ENCODE data around the gene SLC22A31. TPM values are rescaled to one million over a fixed set of nuclear protein-coding genes. Genes with fewer than 3 reads are reported as not detected.

SLC22A31 gene
- total and polyA plus RNA-seq, 10 donors = 0.98 to 8.3 (median 4.6) TPM

DNA sequence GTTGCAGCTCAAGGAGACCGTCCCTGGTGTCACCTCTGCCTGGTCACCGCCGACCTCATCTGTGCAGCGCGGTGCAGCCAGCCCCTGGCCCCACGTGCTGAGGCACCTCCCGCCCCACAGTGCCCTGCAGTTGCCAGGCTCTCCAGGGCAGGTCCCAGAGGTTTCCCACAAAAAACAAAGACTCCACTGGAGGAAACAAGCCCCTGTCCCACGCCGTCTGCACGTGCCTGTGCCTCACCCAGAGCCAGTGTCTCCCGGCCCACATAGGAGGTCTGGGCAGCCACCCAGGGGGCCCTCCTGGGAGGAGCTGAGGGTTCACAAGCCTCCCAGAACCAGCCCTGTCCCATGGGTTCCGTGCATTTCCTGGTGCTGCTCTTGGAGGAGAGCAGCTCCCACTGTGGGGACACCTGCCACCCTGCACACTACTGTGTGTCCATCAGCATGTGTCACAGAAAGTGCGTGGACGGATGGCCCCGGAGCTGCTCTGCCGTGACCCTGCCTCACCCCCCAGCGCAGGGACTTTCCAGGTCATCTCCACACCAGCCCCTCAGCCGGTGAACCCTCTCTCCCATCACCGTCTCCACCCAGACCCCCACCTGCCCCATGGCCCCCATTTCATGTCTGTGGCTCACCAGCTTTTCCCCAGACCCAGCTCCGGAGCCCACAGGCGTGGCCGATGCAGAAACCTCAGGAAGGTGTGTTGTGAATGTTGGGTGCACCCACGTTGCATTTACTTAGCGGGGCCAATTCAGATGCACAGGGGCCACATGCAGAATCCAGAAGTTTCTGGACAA is 45.8 kb downstream of the SLC22A31 start:
- intact Hi-C loops (cut with DNase I; ENCODE audit: low total_unique reads) = no loop called here
- peaks cover 9 to 37% (median 25%) of the 10 kb centered on the region in 6 donors for H3K4me1 ChIP-seq
- TF ChIP-seq POLR2A (IDR thresholded peaks at IDR 0.05) (no peak), POLR2AphosphoS5 (IDR thresholded peaks at IDR 0.05) (peak in 1 of 3 donors; percentile 26)
- H3K9me3 ChIP-seq = peaks cover 0 to 5% (median 2%) of the 10 kb centered on the region in 8 donors
- DNase-seq = no peak
- WGBS, 5 donors = 66 to 84% (median 75%) methylated on average over 15 to 24 of the region's 24 CpGs
- no peak overlapping the region for H3K4me3 ChIP-seq
- H3K27ac ChIP-seq = peak overlapping the region in 5 of 8 donors; percentile 47 to 67 (median 56)
- peaks cover 3 to 37% (median 23%) of the 10 kb centered on the region in 6 donors for H3K36me3 ChIP-seq
- peaks cover 0 to under 1% (median 0%) of the 10 kb centered on the region in 7 donors for H3K27me3 ChIP-seq (replicated peaks in 1 of 7)

DNA sequence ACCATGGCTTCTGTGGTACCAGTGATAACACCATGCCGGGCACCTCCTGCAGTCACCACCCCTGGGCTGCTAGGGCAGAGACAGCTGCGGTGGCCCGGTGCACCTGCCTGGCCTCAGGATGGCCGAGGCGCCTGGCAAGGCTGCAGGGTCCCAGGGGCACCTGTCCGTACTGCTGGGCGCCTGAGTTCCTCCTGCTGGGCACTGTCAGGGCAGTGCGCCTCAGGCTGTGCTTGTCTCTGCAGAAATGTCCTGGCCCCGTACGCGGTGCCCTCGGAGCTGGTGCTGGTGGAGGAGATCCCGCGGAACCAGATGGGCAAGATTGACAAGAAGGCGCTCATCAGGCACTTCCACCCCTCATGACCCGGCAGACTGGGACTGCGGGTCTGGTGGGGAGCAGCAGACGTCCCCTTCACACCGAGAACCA is 46.5 kb downstream of the SLC22A31 start:
- WGBS, 5 donors = 89 to 96% (median 91%) methylated on average over 6 to 19 of the region's 19 CpGs
- H3K36me3 ChIP-seq = peaks cover 4 to 44% (median 29%) of the 10 kb centered on the region in 6 donors
- TF ChIP-seq, protein P1, sequence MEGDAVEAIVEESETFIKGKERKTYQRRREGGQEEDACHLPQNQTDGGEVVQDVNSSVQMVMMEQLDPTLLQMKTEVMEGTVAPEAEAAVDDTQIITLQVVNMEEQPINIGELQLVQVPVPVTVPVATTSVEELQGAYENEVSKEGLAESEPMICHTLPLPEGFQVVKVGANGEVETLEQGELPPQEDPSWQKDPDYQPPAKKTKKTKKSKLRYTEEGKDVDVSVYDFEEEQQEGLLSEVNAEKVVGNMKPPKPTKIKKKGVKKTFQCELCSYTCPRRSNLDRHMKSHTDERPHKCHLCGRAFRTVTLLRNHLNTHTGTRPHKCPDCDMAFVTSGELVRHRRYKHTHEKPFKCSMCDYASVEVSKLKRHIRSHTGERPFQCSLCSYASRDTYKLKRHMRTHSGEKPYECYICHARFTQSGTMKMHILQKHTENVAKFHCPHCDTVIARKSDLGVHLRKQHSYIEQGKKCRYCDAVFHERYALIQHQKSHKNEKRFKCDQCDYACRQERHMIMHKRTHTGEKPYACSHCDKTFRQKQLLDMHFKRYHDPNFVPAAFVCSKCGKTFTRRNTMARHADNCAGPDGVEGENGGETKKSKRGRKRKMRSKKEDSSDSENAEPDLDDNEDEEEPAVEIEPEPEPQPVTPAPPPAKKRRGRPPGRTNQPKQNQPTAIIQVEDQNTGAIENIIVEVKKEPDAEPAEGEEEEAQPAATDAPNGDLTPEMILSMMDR (IDR thresholded peaks at IDR 0.05 in 8 of 11, conservative IDR thresholded peaks at IDR 0.05 in 3 of 11) = no peak
- TF ChIP-seq POLR2A (IDR thresholded peaks at IDR 0.05) (no peak), POLR2AphosphoS5 (IDR thresholded peaks at IDR 0.05) (peak in 1 of 3 donors; percentile 8)
- H3K4me3 ChIP-seq = no peak overlapping the region
- DNase-seq = no peak
- H3K27ac ChIP-seq = no peak overlapping the region
- H3K4me1 ChIP-seq = peaks cover 9 to 37% (median 25%) of the 10 kb centered on the region in 6 donors
- intact Hi-C loops (cut with DNase I; ENCODE audit: low total_unique reads) = no loop called here
- H3K27me3 ChIP-seq (replicated peaks in 1 of 7) = no peaks in the 10 kb centered on the region
- H3K9me3 ChIP-seq = peaks cover 0 to 13% (median 10%) of the 10 kb centered on the region in 8 donors

DNA sequence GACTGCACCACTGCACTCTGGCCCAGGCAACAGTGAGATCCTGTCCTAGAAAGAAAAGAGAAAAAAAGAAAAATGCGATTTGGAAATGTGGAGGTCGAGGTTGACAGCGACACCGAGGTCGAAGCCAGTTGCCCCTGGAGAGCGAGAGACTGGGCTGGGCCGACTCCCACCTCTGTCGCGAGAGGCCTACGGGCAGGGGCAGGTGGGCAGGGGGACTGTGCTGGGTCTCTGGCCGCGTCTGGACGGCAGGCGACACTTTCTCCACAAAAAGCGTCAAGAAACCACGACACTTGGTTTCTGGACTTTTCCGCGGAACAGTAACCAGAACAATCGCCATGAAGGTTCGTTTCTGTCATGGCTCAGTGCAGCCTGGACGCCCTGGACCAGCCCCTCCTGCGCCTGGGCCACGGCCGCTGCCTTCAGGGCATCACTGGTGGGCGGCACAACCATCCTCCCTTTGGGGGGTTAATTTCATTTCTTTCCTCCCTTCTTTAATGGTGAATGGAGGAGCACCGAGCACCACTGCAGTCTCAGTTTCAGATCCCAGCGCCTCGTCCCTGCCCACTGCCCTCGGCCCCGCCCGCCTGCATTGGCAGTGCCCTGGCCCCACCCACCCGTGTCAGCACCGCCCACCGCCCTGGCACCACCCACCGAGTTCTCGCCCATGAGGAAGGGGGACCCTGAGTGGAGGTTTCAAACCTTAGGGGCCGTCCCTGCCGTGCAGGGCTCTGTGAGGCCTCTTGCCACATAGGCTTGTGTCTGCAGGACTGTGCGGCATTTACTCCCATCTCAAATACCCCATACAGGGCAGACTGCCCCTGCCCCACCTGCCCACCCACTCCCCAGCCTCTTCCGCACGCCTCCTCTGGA is 47.3 kb downstream of the SLC22A31 start:
- Histone ChIP-seq H3K4me3 (no peak overlapping the region), H3K4me1 (peaks cover 9 to 37% (median 25%) of the 10 kb centered on the region in 6 donors), H3K9me3 (peaks cover 0 to 19% (median 16%) of the 10 kb centered on the region in 8 donors), H3K36me3 (peaks cover 4 to 52% (median 31%) of the 10 kb centered on the region in 6 donors), H3K27me3 (replicated peaks in 1 of 7) (no peaks in the 10 kb centered on the region), H3K27ac (no peak overlapping the region)
- intact Hi-C loops (cut with DNase I; ENCODE audit: low total_unique reads) = no loop called here
- 83 to 87% (median 84%) methylated on average over 36 to 41 of the region's 41 CpGs for WGBS, 5 donors
- TF ChIP-seq, protein P1 (IDR thresholded peaks at IDR 0.05 in 8 of 11, conservative IDR thresholded peaks at IDR 0.05 in 3 of 11) = no peak
- TF ChIP-seq POLR2AphosphoS5 (IDR thresholded peaks at IDR 0.05) = peak in 1 of 3 donors; percentile 31
- DNase-seq = peak; percentile 48

DNA sequence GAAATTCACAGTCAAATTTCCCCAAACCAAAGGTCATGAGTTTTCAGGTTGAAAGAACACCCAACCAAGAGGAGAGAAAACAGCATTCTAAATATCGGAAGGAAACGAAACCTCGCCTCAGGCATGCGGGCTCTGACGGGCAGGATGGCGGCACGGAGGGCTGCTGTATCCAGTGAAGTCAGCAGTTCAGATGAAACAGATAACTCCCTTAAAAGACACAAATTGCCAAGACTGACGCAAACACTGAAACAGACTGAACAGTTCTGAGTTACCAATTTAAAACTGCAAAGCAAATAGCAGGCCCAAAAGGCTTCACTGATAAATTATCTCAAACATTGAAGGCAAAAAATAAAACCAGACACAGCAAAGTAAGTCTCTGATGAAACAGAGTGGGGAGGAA is 49.4 kb downstream of the SLC22A31 start:
- no peak overlapping the region for H3K4me3 ChIP-seq
- DNase-seq = peak; percentile 19
- peaks cover 4 to 72% (median 39%) of the 10 kb centered on the region in 6 donors for H3K36me3 ChIP-seq
- H3K27me3 ChIP-seq (replicated peaks in 1 of 7) = no peaks in the 10 kb centered on the region
- H3K9me3 ChIP-seq = peaks cover 0 to 20% (median 16%) of the 10 kb centered on the region in 8 donors
- no peak overlapping the region for H3K27ac ChIP-seq
- no peak for TF ChIP-seq POLR2A (IDR thresholded peaks at IDR 0.05)
- no peak for TF ChIP-seq POLR2AphosphoS5 (IDR thresholded peaks at IDR 0.05)
- TF ChIP-seq, protein P1 (IDR thresholded peaks at IDR 0.05 in 8 of 11, conservative IDR thresholded peaks at IDR 0.05 in 3 of 11) = no peak
- WGBS, 5 donors = 91 to 96% (median 94%) methylated on average over 8 of the region's 8 CpGs
- peaks cover 8 to 25% (median 14%) of the 10 kb centered on the region in 6 donors for H3K4me1 ChIP-seq
- intact Hi-C loops (cut with DNase I; ENCODE audit: low total_unique reads) = no loop called here

All from spleen (tissue), 11 donors.